ENCODE results near the gene CCDC167.

DNA sequence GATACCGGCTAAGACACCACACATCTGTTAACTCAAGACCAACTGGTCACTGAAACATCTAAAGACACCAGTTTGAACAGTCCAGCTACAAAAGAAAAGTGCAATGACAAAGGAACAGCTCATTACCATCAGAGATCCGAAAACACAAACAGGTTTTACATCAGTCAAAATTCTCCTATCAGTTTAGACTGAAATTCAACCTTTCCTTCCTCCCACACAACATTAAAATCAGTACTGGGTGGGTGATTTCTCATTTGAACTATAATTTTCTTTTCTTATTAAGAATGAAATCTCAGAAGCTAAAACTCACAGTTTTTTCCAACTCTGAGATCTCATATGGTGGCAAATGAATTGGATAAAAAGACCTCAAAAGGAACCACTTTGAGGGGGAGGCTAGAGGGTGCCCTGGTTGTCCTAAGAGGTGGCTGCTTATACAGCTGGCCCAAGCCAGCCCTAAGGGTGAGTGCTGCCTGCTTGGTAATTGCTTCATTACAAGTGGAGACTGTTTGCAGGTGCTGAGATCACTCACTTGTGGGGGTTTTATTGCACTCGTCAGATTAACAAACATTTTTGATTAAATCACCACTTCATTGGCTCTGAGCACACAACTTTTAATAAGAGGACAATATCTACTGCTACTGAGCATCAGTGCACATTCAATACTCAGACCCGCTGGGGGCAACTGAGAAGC, 4.3 kb downstream of the CCDC167 start:
- TF ChIP-seq POLR2A (IDR thresholded peaks at IDR 0.05; ENCODE audit: extremely low read depth, insufficient read length) (no peak), CTCF (IDR thresholded peaks at IDR 0.05; ENCODE audit: low read depth, low read length) (no peak)

All from NB4 (cell line).